Left renal cortex interstitium (tissue), 4 donors: ENCODE results near the gene MIPEP. TPM values are rescaled to one million over a fixed set of nuclear protein-coding genes. Genes with fewer than 3 reads are reported as not detected.

Source experiments
- DNase-seq, 4 donors: peaks; one replicate each; pipeline ENCODE4 v3.0.0-alpha.2; 2013; ENCODE audit warnings: low read depth in 4 of 4, low spot score in 2 of 4, missing footprints in 1 of 4
- polyA plus RNA-seq, 4 donors: library from polyadenylated mRNA; unstranded; fragments of 120-200 nt; gene quantifications; one replicate each; pipeline ENCODE4 v1.2.1, GENCODE V29; 2013; ENCODE audit not compliant: insufficient read length in 4 of 4

Gene MIPEP
- polyA plus RNA-seq, 4 donors: 29.4 to 33.9 (median 31.9) TPM

DNA sequence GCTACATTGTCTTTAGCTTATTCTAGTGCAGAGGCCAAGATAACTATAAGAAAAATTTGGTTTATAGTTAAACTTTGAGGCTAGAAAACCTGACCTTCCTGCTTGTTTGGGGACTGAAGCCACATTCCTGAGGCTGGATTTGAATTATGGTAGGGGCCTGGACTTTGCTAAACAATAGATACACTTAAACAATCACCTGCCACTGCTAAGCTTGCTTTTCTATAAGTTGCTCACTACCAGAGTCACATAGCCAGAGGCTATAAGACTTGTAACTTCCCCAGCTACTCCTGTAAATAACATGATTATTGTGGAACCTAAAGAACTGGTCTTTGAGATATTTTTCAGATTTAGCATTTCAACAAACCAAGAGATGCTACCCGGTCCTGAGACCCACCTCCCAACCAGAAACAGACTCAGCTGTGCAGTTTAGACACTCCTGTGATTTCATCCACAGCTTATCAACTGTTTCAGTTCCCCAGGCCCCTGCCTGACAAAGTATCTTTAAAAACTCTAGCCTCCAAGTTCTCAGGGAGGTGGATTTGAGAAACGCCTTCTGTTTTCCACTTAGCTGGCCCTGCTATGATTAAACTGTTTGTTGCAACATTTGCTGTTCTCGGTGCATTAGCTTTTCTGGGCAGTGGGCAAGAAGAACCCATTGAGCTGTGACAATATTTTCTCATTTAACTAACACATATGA is 77.7 kb downstream of the MIPEP start:
- DNase-seq: no peak

DNA sequence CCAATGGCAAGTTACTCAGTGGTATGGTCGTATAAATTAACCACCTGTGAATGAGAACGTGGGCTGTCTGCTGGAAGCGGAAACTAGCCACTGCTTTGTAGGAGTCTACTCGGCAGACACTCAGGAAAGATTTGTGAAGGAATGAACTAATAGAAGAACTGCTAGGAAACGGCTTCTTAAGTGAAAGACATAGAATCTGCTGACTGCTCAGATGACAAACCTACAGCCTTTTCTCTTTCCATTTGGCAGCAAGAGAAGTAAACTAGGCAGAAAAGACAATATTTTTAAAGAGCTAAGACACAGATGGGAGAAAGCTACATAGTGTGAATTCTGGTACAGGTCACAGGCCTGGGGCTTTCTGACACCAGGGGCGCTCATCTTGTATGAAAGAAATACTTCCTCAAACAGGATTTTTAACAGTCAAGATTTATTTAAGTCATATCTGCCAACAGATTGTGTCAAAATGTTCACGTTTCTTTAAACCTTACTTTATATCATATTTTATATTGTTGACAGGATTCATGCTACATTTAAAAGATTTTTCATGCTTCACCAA is 78.4 kb downstream of the MIPEP start:
- DNase-seq: no peak

DNA sequence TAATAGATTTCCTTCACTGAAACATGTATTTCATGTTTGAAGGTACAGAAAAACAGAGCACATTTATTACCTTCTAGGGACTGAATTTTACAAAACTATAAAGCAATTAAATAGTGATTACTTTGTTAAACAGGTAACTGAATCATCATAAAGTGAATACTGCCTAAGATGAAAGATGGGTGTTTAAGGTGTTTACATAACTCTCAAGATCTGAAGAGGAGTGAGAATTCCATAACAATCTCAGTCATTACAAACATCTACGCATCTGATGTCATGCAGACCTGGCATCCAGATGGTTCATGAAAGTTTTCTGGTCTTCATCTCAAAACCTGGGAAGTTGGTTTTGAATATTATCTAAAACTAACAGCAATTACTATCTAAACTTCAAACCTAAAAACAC is 80.4 kb downstream of the MIPEP start:
- DNase-seq: no peak

DNA sequence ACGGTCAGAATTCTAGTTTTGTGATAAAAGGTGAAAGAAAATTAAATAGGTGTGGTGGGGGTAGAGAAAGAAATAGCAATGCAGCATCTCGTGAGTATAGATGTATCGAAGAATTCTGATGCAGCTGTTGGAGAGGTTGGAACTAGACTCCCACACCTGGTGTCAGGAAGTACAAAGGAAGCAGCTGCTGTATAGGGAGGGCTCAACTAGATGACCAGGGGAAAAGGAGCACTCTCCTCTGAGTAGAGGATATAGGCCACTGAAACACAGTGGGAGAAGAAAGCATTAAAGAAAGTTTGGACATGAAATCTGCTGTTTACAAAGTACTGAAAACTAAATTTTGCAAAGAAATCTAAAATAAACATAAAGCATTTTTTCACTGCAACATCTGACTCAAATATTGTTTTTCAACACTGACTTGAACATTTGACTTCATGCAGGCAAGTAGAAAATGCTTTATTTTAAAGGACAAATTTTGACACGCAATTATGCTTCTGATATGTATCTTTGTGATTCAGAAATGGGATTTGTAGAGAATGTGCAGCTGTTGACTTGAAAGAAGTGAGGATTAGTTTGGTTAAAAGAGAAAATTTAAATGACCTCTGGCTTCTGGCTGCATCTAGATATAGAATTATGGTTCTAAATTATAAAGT is 82.2 kb downstream of the MIPEP start:
- DNase-seq: no peak

DNA sequence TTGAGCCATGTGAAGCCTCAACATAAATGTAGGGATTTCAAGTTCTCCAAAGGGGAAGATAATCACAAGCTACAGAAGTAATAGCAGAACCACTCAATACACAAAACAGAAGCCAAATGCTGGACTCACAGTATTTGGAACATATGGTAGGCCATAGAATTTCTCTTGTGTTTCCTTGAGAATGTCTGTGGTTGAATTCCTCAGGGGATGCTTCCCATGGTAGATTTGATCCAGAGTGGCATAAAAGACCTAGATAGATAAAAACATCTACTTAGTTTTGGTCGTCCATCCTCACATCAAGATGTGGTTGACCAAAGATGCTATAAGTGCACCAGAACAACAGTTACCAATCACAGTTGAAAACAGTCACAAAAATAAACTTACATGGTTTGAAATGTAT is 83.4 kb downstream of the MIPEP start:
- no peak for DNase-seq

DNA sequence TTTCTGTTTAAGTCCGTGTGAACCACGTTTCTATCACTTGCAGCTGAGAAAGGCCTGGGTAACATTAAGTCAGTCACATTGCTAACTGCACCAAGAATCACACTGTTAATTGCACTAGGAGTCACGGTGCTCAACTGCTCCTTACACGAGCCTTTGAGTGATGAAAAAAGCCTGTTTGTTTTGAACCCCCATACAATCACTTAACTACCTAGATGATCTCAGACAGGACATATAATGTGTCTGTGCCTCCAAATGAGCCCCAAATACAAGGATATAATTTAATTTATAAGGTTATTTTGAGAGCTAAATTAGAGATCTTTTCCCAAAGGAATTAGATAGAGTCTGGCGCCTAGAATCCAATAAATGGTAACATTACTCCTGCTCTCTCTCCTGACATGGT is 84.1 kb downstream of the MIPEP start:
- DNase-seq: no peak

DNA sequence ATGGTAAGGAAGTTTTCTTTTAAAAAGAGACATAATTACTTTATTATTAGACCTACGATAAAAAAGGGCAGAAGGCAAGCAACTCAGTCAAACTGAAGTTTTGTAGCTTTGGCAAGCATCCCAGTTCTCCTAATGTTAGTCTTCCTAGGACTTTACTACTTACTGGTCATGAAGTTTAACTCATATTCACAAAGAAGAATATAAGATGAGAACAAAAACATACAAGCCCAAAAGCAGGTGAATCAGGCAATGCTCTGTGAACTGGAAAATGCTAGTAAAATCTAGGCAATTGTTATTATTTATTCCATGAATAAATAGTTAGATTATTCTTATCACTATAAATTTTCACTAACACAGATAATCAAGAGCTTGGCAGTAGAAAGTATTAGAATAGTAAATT is 85.0 kb downstream of the MIPEP start:
- DNase-seq: no peak

DNA sequence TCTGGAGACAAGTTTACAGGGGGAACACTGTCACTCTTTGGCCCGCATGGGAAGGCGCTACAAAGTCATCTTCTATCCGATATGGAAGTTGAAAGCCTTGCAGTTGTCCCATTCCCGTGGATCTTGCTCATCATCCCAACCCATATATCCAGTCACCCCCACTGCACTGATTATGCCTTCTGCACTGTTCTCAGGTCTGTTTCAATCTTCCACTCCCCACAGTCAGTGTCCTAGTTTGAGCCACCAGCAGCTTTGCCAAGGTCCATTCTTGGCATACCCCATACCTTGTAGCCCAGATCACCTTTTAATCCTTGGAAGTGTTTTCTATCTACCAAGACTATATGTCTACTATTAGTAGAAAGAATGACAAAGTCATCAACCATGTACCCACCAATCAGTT is 88.1 kb downstream of the MIPEP start:
- DNase-seq: no peak

DNA sequence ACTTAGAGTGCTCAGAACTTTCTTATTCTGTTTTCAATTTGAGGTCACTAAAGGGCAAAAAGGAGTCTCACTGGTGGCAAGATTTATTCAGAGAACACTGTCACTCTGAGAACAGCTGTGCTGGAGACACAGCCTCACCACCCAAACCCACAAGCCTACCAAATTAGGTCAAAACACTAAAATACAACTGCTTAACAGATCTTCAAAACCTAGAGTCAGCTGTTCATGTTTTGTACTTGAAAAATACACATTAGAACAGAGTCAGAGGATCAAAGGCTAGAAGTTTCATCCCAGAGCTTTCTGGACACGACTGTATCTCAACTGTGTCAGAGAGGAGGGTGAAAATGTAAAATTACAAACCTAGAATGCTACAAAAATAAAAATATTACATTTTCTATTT is 89.3 kb downstream of the MIPEP start:
- no peak for DNase-seq

DNA sequence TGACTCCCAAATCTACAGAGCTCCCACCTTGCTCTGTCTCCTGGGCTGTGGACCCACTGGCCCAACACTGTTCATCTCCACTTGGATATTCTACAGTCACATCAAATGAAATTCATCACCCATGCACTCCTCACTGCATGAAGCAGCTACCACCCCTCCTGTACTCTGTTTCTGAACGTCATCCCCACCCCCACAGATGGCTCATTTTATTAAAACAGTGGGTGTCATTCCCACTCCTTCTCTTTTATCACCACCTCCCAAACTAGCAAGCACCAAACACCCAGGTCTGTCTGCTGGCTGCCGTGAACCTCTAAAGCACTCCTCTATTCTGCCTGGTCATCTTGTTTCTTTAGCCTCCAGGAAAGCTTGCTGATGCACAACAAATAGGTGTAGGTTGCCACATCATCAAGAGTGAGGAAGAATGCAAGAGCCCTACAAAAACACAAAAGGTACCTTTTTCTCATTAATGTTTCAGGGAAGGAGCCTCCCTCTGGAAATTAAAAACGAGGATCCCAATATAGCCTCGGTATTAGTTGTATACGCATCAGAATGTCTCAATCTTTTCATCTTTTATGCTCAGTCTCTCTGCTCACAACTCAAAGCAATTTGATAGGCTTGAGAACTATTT is 91.8 kb downstream of the MIPEP start:
- DNase-seq: no peak

DNA sequence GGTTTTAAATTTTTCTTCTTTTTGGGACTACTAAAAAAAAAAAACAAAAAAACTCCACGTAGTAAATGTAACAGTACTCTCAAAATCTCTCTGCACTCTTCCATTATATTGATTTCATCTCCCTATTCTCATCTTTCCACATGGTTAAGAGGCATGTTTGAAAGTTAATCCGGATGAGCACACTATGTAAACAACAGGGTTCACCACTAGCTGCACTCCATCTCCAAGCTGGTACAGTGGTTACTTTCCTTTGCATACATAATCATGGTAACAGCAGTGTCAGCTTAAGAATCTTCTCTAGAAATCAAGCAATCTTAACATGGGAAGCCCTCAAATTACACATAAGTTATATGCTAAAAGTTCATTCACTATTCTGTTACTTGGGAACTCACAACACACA is 92.6 kb downstream of the MIPEP start:
- DNase-seq: no peak

DNA sequence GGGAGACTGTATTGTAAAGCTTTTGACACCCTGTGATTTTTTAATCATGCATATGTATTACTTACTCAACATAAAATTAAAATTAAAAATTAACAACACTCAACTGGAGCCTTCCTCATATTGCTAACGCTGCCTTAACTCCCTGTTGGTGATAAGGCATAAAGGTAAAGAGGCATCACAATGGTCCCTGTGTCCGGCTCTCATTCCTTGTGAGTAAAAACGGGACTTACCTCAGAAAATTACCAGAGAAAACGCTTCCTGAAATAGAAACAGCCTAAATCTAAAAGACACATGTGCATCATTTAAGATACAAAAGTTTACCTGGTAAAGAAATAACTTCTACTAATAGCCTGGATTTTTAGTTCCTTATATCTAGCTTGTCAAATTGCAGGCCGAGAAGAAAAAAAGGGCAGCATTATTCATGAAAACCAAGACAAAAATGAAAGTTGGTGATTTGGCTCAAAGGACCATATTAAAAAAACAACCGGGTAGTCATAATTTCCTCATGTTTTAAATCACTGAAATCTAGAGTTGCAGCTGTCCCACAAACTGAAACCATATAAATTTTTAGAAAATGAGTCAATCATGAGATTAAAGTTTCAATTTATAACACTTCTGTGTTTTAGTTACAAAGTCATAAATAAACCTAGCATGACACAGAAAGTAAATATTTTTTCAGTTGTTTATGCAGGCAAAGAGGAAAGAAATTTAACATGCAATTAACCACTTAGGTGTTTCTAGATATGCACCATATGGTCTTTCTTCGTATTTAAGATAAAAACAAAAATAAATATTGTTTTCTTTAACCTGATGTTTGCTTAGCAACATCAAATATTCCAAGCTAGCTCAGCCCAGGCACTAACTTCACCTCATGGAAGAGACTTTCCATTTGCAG is 94.7 kb downstream of the MIPEP start:
- DNase-seq: no peak

DNA sequence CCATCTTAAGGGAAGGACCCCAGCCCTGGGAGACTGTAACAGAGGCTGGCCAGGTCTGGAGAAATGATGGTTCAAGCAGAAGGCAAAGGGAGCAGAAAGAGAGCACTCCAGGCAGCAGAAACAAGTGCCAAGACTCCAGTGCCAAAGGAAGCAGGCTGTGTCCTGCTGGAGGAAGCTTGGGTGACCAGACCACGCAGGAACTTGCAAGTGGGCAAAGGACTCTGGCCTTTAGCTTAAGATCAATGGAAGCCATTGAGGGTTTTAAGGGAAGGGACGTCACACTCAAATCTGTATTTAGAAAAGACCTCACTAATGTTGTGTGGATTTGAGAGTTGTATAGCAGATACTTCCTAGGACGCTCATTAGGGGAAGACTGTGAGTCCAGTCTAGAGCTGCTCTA is 95.5 kb downstream of the MIPEP start:
- DNase-seq: no peak

DNA sequence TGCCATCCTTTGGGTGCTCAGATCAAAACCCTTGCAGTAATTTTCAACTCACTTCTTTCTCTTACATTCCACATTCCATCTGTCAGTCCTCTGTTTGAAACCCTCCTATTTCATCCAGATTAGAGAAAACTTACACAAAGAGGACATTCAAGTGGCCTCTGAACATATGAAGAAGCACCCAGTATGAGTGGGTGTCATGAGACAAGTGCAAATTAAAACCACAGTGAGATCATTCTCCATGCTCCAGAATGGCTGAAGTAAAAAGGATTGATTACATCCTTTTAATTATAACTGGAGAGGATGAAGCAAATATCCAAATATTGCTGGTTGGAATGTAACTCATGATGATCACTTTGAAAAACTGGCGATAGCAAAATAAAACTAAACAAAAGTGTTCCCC is 96.5 kb downstream of the MIPEP start:
- no peak for DNase-seq

DNA sequence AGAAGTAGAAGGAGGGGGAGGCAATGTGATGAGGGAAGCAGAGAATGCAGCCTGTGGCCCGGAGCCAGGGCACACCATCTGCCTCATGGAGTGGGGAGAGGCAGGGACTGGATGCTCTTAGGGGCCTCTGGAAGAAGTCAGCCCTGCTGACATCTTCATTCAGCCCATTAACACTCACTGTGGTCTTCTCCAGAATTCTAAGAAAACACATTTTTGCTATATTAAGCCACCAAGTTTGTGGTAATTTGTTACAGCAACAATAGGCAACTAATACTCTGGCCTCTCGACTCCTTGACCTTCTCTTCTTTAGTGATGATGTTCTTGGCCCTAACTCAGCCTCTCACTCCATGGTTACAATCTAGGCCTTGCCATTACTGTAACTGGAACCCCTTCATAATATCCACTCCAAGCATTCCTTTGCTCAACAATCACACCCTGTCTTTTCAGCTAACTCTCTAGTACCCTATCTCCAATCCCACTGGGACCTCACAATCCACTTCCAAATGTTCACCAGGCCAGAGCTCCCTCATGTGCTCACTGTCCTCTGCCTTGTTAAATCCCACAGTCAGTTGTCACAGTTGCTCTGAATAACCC is 98.5 kb downstream of the MIPEP start:
- no peak for DNase-seq

DNA sequence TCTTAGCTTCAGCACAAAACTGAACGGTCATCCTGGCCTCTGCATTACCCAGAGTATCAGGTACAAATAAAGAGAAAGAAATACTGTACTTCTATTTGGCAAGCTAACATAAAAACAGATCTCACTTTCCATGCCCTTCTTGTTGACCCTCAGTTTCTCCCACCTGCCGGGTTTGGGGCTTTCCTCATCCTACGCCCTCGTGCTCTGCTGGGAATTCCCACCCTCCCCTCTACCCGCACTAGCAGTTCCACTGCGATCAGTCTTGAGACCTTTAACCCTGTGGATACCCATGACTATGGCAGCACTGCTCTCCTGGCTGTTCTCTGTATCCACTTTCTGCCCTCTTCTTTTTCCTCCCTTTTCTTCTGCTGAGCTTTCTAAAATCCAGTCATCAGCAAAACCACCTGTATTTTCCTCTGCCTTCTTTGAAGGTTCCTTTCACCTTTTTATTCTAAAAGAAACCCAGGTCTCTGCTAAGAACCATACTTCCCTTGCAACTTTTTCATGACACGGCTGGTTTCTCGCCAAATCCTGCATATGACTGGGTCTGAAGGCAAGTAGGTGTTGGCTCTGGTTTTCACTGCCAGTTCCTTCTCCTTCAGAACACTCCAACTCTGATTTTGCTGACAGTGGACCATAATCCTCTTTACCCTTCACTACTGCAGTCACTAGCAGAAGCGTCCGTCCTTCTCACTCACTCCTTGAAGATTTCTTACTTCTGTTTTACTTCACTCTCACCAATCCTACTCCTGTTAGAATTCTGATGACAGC is 99.4 kb downstream of the MIPEP start:
- no peak for DNase-seq

DNA sequence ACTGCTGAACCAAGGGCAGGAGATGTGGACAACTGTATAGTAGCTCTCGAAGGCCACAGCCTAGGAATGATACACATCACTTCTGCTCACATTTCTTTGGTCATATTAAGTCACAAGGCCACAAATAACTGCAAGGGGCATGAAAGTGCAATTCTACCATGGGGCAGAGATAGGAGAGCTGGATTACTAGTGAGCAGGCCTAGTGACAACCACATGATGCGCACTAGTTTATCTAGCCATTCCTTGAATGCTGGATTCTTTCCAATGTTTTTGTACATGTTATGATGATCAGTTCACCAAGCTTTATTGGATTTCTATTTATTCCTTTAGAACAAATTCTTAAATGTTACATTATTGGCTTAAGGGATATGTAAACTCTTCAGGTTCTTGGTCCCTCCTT is 100.7 kb downstream of the MIPEP start:
- DNase-seq: no peak

DNA sequence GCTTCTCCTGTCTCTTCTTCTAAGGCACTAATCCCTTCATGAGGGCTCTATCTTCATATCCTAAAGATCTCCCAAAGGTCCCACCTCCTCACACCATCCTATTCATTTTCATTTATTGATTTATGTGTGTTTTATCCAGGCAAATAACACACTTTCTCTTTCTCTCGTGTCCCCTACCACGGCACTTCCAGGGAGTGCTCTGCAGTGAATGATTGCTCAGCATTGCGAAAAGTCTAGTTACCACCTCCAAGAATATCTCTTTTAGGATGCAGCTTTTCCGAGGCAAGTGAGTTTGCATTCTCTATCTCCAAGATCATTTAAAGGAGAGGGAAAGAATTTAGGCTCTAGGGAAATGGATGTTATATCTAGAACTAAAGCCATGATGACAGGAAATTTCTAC is 101.7 kb downstream of the MIPEP start:
- no peak for DNase-seq

DNA sequence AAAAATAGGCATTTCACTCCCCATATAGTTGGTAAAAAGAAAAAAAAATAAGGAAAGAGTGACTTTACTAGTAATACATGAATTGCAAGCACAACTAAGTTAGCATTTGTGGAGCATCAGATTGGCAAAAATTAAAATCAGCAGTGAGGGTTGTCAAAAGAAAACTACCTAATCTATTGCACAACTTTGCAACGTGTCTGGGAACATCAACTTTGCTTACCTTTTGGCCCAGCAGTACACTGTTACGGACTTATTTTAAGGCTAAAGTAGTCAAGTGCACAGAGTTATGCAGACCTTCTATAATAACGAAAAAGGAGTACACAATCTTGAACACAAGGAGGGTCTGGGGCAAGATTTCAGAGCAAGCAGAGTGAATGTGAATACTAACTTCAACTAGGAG is 102.6 kb downstream of the MIPEP start:
- no peak for DNase-seq

DNA sequence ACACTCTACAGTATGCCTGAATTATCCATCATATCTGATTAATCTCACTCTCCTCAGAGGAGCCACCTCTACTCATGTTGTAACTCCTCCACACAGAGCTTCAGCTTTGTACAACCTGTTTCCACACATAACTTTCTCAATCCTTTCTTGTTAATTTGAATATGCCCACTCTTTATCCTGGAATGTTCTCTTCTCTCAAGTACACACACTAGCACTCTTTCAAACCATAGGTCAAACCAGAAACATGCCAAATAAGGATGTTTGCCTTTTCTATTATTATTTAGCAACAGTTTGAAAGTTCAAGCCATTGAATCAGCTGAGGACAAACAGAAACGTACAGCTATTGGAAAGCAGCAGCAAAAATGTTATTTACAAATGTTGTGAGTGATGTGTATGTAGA is 110.3 kb downstream of the MIPEP start:
- DNase-seq: no peak
